ENCODE data around the gene KCNH1.

Gene KCNH1

GRCh38 chr1:210646258-210646616 lies 487.7 kb downstream of the KCNH1 start:
- no peak for DNase-seq (ENCODE audit: low spot score)

- no peak for DNase-seq (ENCODE audit: low spot score)
Observed at GRCh38 chr1:210645582-210646257, 488.2 kb downstream of the KCNH1 start.

- DNase-seq (ENCODE audit: low spot score), result no peak
Observed at GRCh38 chr1:210641582-210641981, 492.4 kb downstream of the KCNH1 start.

GRCh38 chr1:210635108-210635507 lies 498.8 kb downstream of the KCNH1 start:
- peak; percentile 26 for DNase-seq (ENCODE audit: low spot score)

- DNase-seq (ENCODE audit: low spot score), result no peak
Observed at GRCh38 chr1:210633636-210634035, 500.3 kb downstream of the KCNH1 start.

GRCh38 chr1:210633140-210633539 lies 500.8 kb downstream of the KCNH1 start:
- DNase-seq (ENCODE audit: low spot score), result no peak

GRCh38 chr1:210631399-210631798 lies 502.5 kb downstream of the KCNH1 start:
- DNase-seq (ENCODE audit: low spot score), result no peak

- DNase-seq (ENCODE audit: low spot score), result no peak
Observed at GRCh38 chr1:210629276-210629675, 504.7 kb downstream of the KCNH1 start.

GRCh38 chr1:210627755-210628154 lies 506.2 kb downstream of the KCNH1 start:
- no peak for DNase-seq (ENCODE audit: low spot score)
